ENCODE measurements around the gene TSPAN32. TPM values are rescaled to one million over a fixed set of nuclear protein-coding genes. Genes with fewer than 3 reads are reported as not detected.
"Not testable (repeated sequence)": the region's sequence is repeated elsewhere in the genome, so short reads cannot be mapped to it uniquely, and the experiment has no call there.

The TSPAN32 gene
- total RNA-seq, 5 donors from 2014 or later (not counting 1 experiment from before 2014, with no cell fraction given), result 66.9 to 185 (median 92.3) TPM

GRCh38 chr11:2363130-2363529 is 61.3 kb downstream of the TSPAN32 start:
- Histone ChIP-seq H3K4me1 (ENCODE audit: control insufficient read depth in 1 of 2, extremely low read depth in 1 of 2, insufficient read depth in 2 of 2, low read length in 2 of 2) (no peaks in the 10 kb centered on the region), H3K27ac (ENCODE audit: low read length) (no peak overlapping the region), H3K27me3 (replicated peaks in 1 of 2; ENCODE audit: control insufficient read depth in 2 of 2, extremely low read depth in 1 of 2, insufficient read depth in 2 of 2, low read length in 1 of 2) (peaks cover 0 to 21% of the 10 kb centered on the region in 2 experiments), H3K36me3 (ENCODE audit: control insufficient read depth in 2 of 2, extremely low read depth in 1 of 2, insufficient read depth in 1 of 2, low read length in 1 of 2) (no peaks in the 10 kb centered on the region), H3K9me3 (no peaks in the 10 kb centered on the region), H3K4me3 (ENCODE audit: control insufficient read depth in 1 of 2, extremely low read depth in 1 of 2, low read length in 1 of 2) (no peak overlapping the region)
- Mint-ChIP-seq H3K27ac (no peak overlapping the region), H3K36me3 (no peaks in the 10 kb centered on the region), H3K4me3 (no peak overlapping the region), H3K4me1 (no peaks in the 10 kb centered on the region), H3K27me3 (no peaks in the 10 kb centered on the region), H3K9me3 (no peaks in the 10 kb centered on the region)
- whole genome bisulfite sequencing (ENCODE audit: insufficient coverage), result 75% methylated on average over 9 of the region's 10 CpGs
- CTCF ChIA-PET, result no interaction called here
- ATAC-seq (replicated peaks in 1 of 4), result no peak
- no peak for DNase-seq
- POLR2A ChIA-PET, result no interaction called here

DNA sequence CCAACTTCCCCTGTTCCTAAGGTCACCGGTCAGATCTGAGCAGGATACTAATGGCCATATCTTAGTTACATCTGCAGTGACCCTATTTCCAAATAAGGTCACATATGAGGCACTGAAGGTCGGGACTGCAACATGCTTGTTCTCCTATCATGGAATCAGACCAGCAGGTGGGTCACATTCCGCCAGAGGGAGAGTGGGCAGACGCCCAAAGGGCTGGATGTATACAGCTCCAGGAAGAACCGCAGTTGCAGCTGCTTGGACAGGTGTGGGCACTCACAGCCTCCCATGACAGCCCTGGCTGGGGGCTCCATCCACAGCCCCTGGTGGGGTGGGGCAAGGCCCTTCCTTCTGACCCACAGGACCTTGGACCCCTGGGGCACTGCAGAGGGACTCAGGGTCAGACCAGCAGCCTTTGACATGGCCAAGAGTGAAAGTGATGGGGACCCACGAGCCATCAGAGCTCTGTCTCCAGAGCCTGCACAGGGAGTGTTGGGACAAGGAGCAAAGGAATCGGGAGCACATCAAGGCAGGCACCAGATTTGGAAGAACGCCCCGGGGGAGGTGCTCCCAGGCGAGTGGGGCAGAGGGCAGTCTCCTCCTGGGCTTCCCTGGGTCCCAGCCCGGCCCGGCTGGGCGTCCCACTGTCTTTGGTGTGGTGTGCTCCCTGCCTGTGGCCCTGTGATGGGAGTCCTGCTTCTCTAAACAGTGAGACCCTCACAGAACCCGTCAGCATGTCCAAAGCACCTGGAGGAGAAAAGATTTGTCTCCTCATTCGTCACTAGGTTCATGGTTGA is 62.0 kb downstream of the TSPAN32 start:
- POLR2A ChIA-PET, result no interaction called here

DNA sequence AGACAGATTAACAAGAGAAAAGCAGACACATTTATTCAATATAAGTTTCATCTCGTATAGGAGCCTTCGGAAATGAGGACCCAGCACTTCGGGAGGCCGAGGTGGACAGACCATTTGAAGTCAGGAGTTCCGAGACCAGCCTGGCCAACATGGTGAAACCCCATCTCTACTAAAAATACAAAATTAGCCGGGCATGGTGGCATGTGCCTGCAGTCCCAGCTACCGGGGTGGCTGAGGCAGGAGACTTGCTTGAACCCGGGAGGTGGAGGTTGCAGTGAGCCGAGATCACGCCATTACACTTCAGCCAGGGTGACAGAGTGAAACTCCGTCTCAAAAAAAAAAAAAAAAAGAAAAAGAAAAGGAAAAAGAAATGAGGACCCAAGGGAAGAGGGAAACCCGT is 62.6 kb downstream of the TSPAN32 start:
- 86% methylated on average over 8 of the region's 12 CpGs for WGBS (ENCODE audit: insufficient coverage)
- H3K27ac Mint-ChIP-seq; H3K4me1 Mint-ChIP-seq; ATAC-seq (replicated peaks in 1 of 4); H3K4me3 Mint-ChIP-seq; H3K9me3 Mint-ChIP-seq; H3K36me3 Mint-ChIP-seq; DNase-seq; H3K27ac ChIP-seq (ENCODE audit: low read length); H3K27me3 Mint-ChIP-seq; CTCF ChIA-PET; H3K36me3 ChIP-seq (ENCODE audit: control insufficient read depth in 2 of 2, extremely low read depth in 1 of 2, insufficient read depth in 1 of 2, low read length in 1 of 2); H3K4me1 ChIP-seq (ENCODE audit: control insufficient read depth in 1 of 2, extremely low read depth in 1 of 2, insufficient read depth in 2 of 2, low read length in 2 of 2); H3K4me3 ChIP-seq (ENCODE audit: control insufficient read depth in 1 of 2, extremely low read depth in 1 of 2, low read length in 1 of 2); POLR2A ChIA-PET; H3K9me3 ChIP-seq: not testable (repeated sequence)
- peaks cover 0 to 21% of the 10 kb centered on the region in 2 experiments for H3K27me3 ChIP-seq (replicated peaks in 1 of 2; ENCODE audit: control insufficient read depth in 2 of 2, extremely low read depth in 1 of 2, insufficient read depth in 2 of 2, low read length in 1 of 2)

More for the DNA sequence above, 62.0 kb downstream of the TSPAN32 start:
- 78% methylated on average over 13 of the region's 15 CpGs for WGBS (ENCODE audit: insufficient coverage)
- no peaks in the 10 kb centered on the region for H3K9me3 ChIP-seq
- Mint-ChIP-seq H3K27ac (no peak overlapping the region), H3K9me3 (no peaks in the 10 kb centered on the region), H3K36me3 (no peaks in the 10 kb centered on the region), H3K4me3 (no peak overlapping the region), H3K4me1 (no peaks in the 10 kb centered on the region), H3K27me3 (no peaks in the 10 kb centered on the region)
- CTCF ChIA-PET, result no interaction called here
- no peak for ATAC-seq (replicated peaks in 1 of 4)
- H3K27me3 ChIP-seq (replicated peaks in 1 of 2; ENCODE audit: control insufficient read depth in 2 of 2, extremely low read depth in 1 of 2, insufficient read depth in 2 of 2, low read length in 1 of 2), result peaks cover 0 to 21% of the 10 kb centered on the region in 2 experiments
- no peak overlapping the region for H3K4me3 ChIP-seq (ENCODE audit: control insufficient read depth in 1 of 2, extremely low read depth in 1 of 2, low read length in 1 of 2)
- DNase-seq, result no peak
- H3K36me3 ChIP-seq (ENCODE audit: control insufficient read depth in 2 of 2, extremely low read depth in 1 of 2, insufficient read depth in 1 of 2, low read length in 1 of 2), result no peaks in the 10 kb centered on the region
- H3K4me1 ChIP-seq (ENCODE audit: control insufficient read depth in 1 of 2, extremely low read depth in 1 of 2, insufficient read depth in 2 of 2, low read length in 2 of 2), result no peaks in the 10 kb centered on the region
- no peak overlapping the region for H3K27ac ChIP-seq (ENCODE audit: low read length)

DNA sequence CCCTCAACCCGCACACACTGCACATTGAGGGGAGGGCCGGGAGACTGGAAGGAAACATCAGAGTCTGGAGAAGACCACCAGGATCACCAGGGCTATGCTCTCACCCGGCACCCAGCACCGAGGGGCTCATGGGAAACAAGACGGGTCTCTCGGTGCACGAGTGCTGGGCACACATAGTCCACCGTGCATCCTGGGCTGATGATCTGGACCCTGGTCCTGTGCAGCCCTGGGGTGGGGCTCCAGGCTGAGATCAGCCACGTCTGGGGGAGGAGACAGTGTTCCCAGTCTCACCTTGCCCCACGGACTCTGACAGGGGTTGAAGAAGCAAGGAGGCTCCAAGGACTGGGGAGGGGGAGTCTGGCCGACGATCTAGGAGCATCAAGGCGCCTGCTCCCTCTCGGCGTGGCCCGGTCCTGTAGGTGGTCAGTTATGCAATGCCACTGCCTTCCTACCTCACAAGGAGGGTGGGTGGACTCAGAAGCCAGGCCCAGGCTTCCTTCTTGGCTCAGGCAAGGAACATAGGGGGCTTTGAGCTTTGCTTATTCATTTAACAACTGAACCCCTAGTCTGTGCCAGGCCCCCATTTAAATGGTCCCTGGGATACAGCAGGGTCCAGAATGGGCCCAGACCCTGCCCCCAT is 63.9 kb downstream of the TSPAN32 start:
- ChIA-PET CTCF (no interaction called here), POLR2A (no interaction called here)
- Histone ChIP-seq H3K27me3 (replicated peaks in 1 of 2; ENCODE audit: control insufficient read depth in 2 of 2, extremely low read depth in 1 of 2, insufficient read depth in 2 of 2, low read length in 1 of 2) (peaks cover 0 to 21% of the 10 kb centered on the region in 2 experiments), H3K9me3 (no peaks in the 10 kb centered on the region), H3K27ac (ENCODE audit: low read length) (no peak overlapping the region), H3K4me1 (ENCODE audit: control insufficient read depth in 1 of 2, extremely low read depth in 1 of 2, insufficient read depth in 2 of 2, low read length in 2 of 2) (no peaks in the 10 kb centered on the region), H3K36me3 (ENCODE audit: control insufficient read depth in 2 of 2, extremely low read depth in 1 of 2, insufficient read depth in 1 of 2, low read length in 1 of 2) (no peaks in the 10 kb centered on the region), H3K4me3 (ENCODE audit: control insufficient read depth in 1 of 2, extremely low read depth in 1 of 2, low read length in 1 of 2) (no peak overlapping the region)
- DNase-seq (no peak), ATAC-seq (replicated peaks in 1 of 4) (no peak)
- Mint-ChIP-seq H3K4me3 (no peak overlapping the region), H3K27me3 (no peaks in the 10 kb centered on the region), H3K36me3 (no peaks in the 10 kb centered on the region), H3K4me1 (no peaks in the 10 kb centered on the region), H3K9me3 (no peaks in the 10 kb centered on the region), H3K27ac (no peak overlapping the region)
- 89% methylated on average over 10 of the region's 16 CpGs for WGBS (ENCODE audit: insufficient coverage)

GRCh38 chr11:2366276-2366675 is 64.5 kb downstream of the TSPAN32 start:
- no peak overlapping the region for H3K4me3 Mint-ChIP-seq

DNA sequence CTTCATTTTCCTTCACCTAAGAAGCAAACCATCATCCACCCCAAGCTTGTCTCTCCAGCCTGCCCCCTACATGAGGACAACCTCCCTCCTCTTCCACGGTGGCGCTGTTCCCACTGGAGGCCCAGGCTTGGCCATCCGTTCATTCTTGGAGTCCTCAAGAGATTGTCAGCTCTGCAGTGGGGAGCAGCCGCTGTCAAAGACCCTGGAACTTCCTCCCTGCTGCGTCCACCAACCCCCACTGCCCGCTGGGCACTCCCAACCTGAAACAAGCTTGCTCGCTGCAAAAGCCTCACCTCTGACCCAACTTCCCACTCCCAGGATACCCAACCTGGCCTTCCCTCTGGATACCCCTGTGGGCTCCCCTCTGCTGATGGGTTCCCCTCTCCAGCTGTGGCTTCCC is 64.9 kb downstream of the TSPAN32 start:
- no peaks in the 10 kb centered on the region for H3K36me3 Mint-ChIP-seq
- POLR2A ChIA-PET, result no interaction called here
- H3K9me3 Mint-ChIP-seq, result no peaks in the 10 kb centered on the region
- ATAC-seq (replicated peaks in 1 of 4) (no peak), DNase-seq (no peak)
- Histone ChIP-seq H3K9me3 (no peaks in the 10 kb centered on the region), H3K27me3 (replicated peaks in 1 of 2; ENCODE audit: control insufficient read depth in 2 of 2, extremely low read depth in 1 of 2, insufficient read depth in 2 of 2, low read length in 1 of 2) (peaks cover 0 to 21% of the 10 kb centered on the region in 2 experiments), H3K4me3 (ENCODE audit: control insufficient read depth in 1 of 2, extremely low read depth in 1 of 2, low read length in 1 of 2) (no peak overlapping the region), H3K4me1 (ENCODE audit: control insufficient read depth in 1 of 2, extremely low read depth in 1 of 2, insufficient read depth in 2 of 2, low read length in 2 of 2) (no peaks in the 10 kb centered on the region), H3K36me3 (ENCODE audit: control insufficient read depth in 2 of 2, extremely low read depth in 1 of 2, insufficient read depth in 1 of 2, low read length in 1 of 2) (no peaks in the 10 kb centered on the region), H3K27ac (ENCODE audit: low read length) (no peak overlapping the region)
- no peak overlapping the region for H3K4me3 Mint-ChIP-seq
- WGBS (ENCODE audit: insufficient coverage), result 92% methylated on average over 7 of the region's 7 CpGs
- CTCF ChIA-PET, result no interaction called here
- no peaks in the 10 kb centered on the region for H3K27me3 Mint-ChIP-seq
- no peak overlapping the region for H3K27ac Mint-ChIP-seq
- H3K4me1 Mint-ChIP-seq, result no peaks in the 10 kb centered on the region

More at GRCh38 chr11:2366276-2366675, 64.5 kb downstream of the TSPAN32 start:
- no peaks in the 10 kb centered on the region for H3K4me1 Mint-ChIP-seq
- POLR2A ChIA-PET, result no interaction called here
- H3K27me3 ChIP-seq (replicated peaks in 1 of 2; ENCODE audit: control insufficient read depth in 2 of 2, extremely low read depth in 1 of 2, insufficient read depth in 2 of 2, low read length in 1 of 2), result peaks cover 0 to 21% of the 10 kb centered on the region in 2 experiments
- no peak overlapping the region for H3K27ac ChIP-seq (ENCODE audit: low read length)
- H3K27me3 Mint-ChIP-seq, result no peaks in the 10 kb centered on the region
- DNase-seq, result no peak
- H3K4me1 ChIP-seq (ENCODE audit: control insufficient read depth in 1 of 2, extremely low read depth in 1 of 2, insufficient read depth in 2 of 2, low read length in 2 of 2), result no peaks in the 10 kb centered on the region
- ATAC-seq (replicated peaks in 1 of 4), result no peak
- no peaks in the 10 kb centered on the region for H3K9me3 Mint-ChIP-seq
- WGBS (ENCODE audit: insufficient coverage), result 68% methylated on average over 11 of the region's 11 CpGs
- no peaks in the 10 kb centered on the region for H3K36me3 ChIP-seq (ENCODE audit: control insufficient read depth in 2 of 2, extremely low read depth in 1 of 2, insufficient read depth in 1 of 2, low read length in 1 of 2)
- CTCF ChIA-PET, result no interaction called here
- H3K9me3 ChIP-seq, result no peaks in the 10 kb centered on the region
- H3K27ac Mint-ChIP-seq, result no peak overlapping the region
- H3K36me3 Mint-ChIP-seq, result no peaks in the 10 kb centered on the region
- no peak overlapping the region for H3K4me3 ChIP-seq (ENCODE audit: control insufficient read depth in 1 of 2, extremely low read depth in 1 of 2, low read length in 1 of 2)
